KG1 (cell line): ENCODE results near the gene ELP5.
A peak's percentile ranks its signal among the peaks of the same experiment; 100 is the strongest.

Experiments used
- DNase-seq: peaks from one replicate; lab custom pipeline; 2025; lab: John Stamatoyannopoulos, UW

The ELP5 gene

GRCh38 chr17:7256766-7257456 is 4.9 kb downstream of the ELP5 start:
- no peak for DNase-seq

GRCh38 chr17:7258731-7259554 is 6.9 kb downstream of the ELP5 start:
- no peak for DNase-seq

GRCh38 chr17:7259555-7259889 is 7.5 kb downstream of the ELP5 start:
- DNase-seq = no peak

GRCh38 chr17:7260151-7260550 is 8.1 kb downstream of the ELP5 start:
- no peak for DNase-seq

GRCh38 chr17:7260651-7261378 is 8.8 kb downstream of the ELP5 start:
- no peak for DNase-seq

GRCh38 chr17:7261379-7262191 is 9.6 kb downstream of the ELP5 start:
- DNase-seq = no peak

GRCh38 chr17:7262192-7262934 is 10.3 kb downstream of the ELP5 start, which contains the start of gene CLDN7:
TSS of gene CLDN7 (minus strand) at chr17:7262478. CDS start at chr17:7262043, 435 bp downstream.
- DNase-seq = no peak

GRCh38 chr17:7262935-7263800 is 11.2 kb downstream of the ELP5 start:
- no peak for DNase-seq

- DNase-seq = no peak
Measured at GRCh38 chr17:7263801-7264078, 11.7 kb downstream of the ELP5 start.

- DNase-seq = no peak
Measured at GRCh38 chr17:7266784-7267183, 14.8 kb downstream of the ELP5 start.

- DNase-seq = no peak
Measured at GRCh38 chr17:7279448-7279847, 27.4 kb downstream of the ELP5 start.

GRCh38 chr17:7280519-7281073 is 28.6 kb downstream of the ELP5 start:
- peak; percentile 14 for DNase-seq

- peak; percentile 35 for DNase-seq
Measured at GRCh38 chr17:7281074-7281952, 29.3 kb downstream of the ELP5 start, which contains the start of gene SLC2A4. TSS of gene SLC2A4 (plus strand) at chr17:7281718. CDS start at chr17:7281935, 217 bp downstream.

GRCh38 chr17:7281953-7282751 is 30.1 kb downstream of the ELP5 start:
- no peak for DNase-seq

GRCh38 chr17:7282752-7283321 is 30.8 kb downstream of the ELP5 start:
- no peak for DNase-seq

GRCh38 chr17:7283471-7284216 is 31.6 kb downstream of the ELP5 start:
- DNase-seq = no peak

GRCh38 chr17:7284911-7285310 is 32.9 kb downstream of the ELP5 start:
- DNase-seq = no peak
